GM10248 (cell line): ENCODE data around the gene FOXJ1.

Source experiments
- CTCF ChIA-PET: fragments of 300-600 bp; sonication (Branson Sonifier 250); formaldehyde crosslinking; extraction: SDS; loops from one replicate; lab custom pipeline; 2021; ENCODE audit warnings: antibody characterized with exemption; lab: Yijun Ruan, JAX
- POLR2A ChIA-PET: fragments of 350-650 bp; sonication (Branson Sonifier 250); formaldehyde crosslinking; extraction: SDS; loops from one replicate; lab custom pipeline; 2020; ENCODE audit warnings: antibody characterized with exemption; lab: Yijun Ruan, JAX
- DNase-seq: peaks from one replicate; pipeline ENCODE4 v3.0.0; 2012; ENCODE audit errors: extremely low spot score
- CTCF ChIP-seq: IDR thresholded peaks from 2 replicates; pipeline ENCODE4 v1.5.1; 2012; ENCODE audit warnings: mild to moderate bottlenecking, low read depth; ENCODE audit errors: extremely low read depth, missing control alignments, control extremely low read depth

Gene FOXJ1

GRCh38 chr17:76138896-76139752 lies 1.9 kb downstream of the FOXJ1 start:
- CTCF ChIA-PET, result interaction anchor here (1.0 kb wide), 1 partner anchor 15 kb away, joined by 4 read pairs; no protein-coding TSS in a partner anchor
- DNase-seq, result no peak
- POLR2A ChIA-PET, result no interaction called here
- no peak for TF ChIP-seq CTCF

GRCh38 chr17:76138234-76138895 lies 2.7 kb downstream of the FOXJ1 start:
- CTCF ChIA-PET, result interaction anchor here (1.0 kb wide), 1 partner anchor 15 kb away, joined by 4 read pairs; no protein-coding TSS in a partner anchor
- POLR2A ChIA-PET, result no interaction called here
- TF ChIP-seq CTCF, result no peak
- DNase-seq, result no peak

GRCh38 chr17:76137351-76138233 lies 3.5 kb downstream of the FOXJ1 start:
- ChIA-PET CTCF (interaction anchor here (1.0 kb wide), 1 partner anchor 14 kb away, joined by 4 read pairs; no protein-coding TSS in a partner anchor), POLR2A (no interaction called here)
- TF ChIP-seq CTCF, result no peak
- DNase-seq, result no peak

GRCh38 chr17:76137001-76137350 lies 4.1 kb downstream of the FOXJ1 start:
- no peak for TF ChIP-seq CTCF
- ChIA-PET CTCF (no interaction called here), POLR2A (no interaction called here)
- DNase-seq, result no peak

GRCh38 chr17:76136276-76137000 lies 4.6 kb downstream of the FOXJ1 start:
- DNase-seq, result no peak
- CTCF ChIA-PET, result no interaction called here
- TF ChIP-seq CTCF, result no peak
- POLR2A ChIA-PET, result no interaction called here

GRCh38 chr17:76135810-76136188 lies 5.2 kb downstream of the FOXJ1 start:
- POLR2A ChIA-PET, result no interaction called here
- DNase-seq, result no peak
- CTCF ChIA-PET, result no interaction called here
- TF ChIP-seq CTCF, result no peak
